Measurements from ENCODE around the gene IER3IP1.
A peak's percentile ranks its signal among the peaks of the same experiment; 100 is the strongest.
"Not testable (repeated sequence)": the region's sequence is repeated elsewhere in the genome, so short reads cannot be mapped to it uniquely, and the experiment has no call there.

The IER3IP1 gene, protein sequence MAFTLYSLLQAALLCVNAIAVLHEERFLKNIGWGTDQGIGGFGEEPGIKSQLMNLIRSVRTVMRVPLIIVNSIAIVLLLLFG

GRCh38 chr18:47175898-47176575, at the start of gene IER3IP1:
IER3IP1 (minus strand) TSS chr18:47176364; CDS start chr18:47176277, 87 bp downstream.
- DNase-seq (ENCODE audit: low spot score): peak; percentile 78

- peak; percentile 40 for DNase-seq (ENCODE audit: low spot score)
These were observed 39.5 kb upstream of the IER3IP1 start for GRCh38 chr18:47215554-47216138.

- no peak for DNase-seq (ENCODE audit: low spot score)
These were observed 33.0 kb upstream of the IER3IP1 start for GRCh38 chr18:47209171-47209570.

DNA sequence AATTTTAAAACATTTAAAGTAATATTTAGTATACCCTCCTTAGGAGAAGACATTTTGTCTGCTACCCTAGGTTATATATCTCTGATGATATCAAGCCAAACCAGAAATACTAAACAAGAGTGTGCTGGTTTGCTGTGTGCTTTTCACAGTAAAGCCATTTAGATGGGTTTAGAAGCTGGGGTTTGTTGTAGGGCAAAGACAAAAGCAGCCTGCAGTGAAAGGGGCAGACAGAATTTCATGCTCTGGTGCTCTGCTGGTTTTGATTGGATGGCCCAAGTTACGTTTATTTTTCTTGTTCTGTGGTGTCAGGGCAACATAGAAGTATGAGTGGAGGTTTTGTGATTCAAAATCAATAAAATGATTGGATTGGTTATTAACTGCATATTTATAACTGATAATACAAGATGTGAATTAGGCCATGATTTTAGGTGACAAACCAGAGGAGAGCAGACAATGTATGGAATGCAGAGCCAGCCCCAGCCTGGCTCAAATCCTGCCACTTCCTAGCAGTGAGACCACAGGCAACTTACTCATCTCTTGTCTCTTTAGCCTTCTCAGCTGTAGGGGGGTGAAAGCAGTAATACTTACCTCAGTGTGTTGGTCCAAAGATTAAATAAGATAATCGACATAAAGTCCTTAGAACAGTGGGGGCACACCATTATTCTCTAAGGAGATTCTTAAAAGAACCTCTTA, 30.9 kb upstream of the IER3IP1 start:
- DNase-seq (ENCODE audit: low spot score): no peak

- DNase-seq (ENCODE audit: low spot score): peak; percentile 48
These were observed 28.9 kb upstream of the IER3IP1 start for GRCh38 chr18:47204908-47205522.

GRCh38 chr18:47203626-47204464, 27.7 kb upstream of the IER3IP1 start:
- DNase-seq (ENCODE audit: low spot score): no peak

DNA sequence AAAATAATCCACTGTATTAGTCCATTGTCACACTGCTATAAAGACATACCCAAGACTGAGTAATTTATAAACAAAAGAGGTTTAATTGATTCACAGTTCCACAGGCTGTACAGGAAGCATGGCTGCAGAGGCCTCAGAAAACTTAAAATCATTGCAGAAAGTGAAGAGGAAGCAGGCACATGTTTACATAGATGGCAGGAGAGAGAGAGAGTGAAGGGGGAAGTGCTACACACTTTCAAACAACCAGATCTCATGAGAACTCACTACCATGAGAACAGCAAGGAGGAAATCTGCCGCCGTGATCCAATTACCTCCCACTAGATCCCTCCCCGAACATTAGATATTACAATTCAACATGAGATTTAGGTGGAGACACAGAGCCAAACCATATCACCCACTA, 19.8 kb upstream of the IER3IP1 start:
- DNase-seq (ENCODE audit: low spot score): not testable (repeated sequence)

- peak; percentile 44 for DNase-seq (ENCODE audit: low spot score)
These were observed 15.8 kb upstream of the IER3IP1 start for GRCh38 chr18:47191961-47192360.

DNA sequence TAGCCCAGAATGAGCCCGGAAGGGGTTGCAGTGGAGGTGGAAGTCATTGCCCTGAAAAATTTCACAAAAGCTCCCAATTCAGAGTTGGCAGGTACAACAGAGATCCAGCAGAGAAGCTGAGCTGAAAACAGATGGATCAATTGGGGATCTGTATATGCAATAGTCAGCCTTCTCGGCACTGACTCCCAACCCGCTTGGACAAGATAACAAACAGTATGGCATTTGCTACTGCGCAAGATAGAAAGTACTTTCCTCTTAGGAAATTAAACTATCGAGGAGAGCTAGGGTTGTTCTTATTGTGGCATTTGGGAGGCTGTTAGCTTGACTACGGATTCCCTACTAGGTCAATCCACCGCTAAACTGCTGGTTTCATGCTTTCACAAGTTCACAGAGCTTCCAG, 11.6 kb upstream of the IER3IP1 start:
- no peak for DNase-seq (ENCODE audit: low spot score)

DNA sequence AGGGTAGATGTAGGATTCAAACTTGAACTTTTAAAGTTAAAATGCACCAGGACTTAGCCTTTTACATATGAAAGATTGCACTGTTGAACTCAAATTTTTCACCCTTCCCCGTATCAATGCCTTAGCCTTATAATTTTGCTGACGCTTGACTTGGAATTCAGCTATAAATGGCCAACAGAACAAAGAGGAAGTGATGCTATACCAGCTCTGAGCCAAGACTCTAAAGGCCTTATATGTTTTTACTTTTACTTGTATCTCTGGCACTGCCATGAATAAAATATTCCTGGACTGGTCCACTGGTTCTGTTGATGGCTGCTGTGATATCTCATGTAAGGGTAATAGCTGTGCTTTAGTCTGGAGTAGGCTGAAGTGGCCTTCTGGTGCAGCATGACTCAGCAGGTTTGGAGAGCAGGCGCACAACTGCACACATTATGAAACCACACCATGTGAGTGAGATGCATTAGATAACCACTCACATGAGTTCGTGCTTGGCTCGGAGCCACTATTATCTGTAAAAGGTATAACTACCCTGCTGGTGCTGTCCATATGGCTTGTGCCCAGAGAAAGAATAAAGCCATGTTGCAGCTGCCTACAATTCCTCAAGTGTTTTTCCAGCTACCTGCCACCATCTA, 8.4 kb upstream of the IER3IP1 start:
- DNase-seq (ENCODE audit: low spot score): no peak

DNA sequence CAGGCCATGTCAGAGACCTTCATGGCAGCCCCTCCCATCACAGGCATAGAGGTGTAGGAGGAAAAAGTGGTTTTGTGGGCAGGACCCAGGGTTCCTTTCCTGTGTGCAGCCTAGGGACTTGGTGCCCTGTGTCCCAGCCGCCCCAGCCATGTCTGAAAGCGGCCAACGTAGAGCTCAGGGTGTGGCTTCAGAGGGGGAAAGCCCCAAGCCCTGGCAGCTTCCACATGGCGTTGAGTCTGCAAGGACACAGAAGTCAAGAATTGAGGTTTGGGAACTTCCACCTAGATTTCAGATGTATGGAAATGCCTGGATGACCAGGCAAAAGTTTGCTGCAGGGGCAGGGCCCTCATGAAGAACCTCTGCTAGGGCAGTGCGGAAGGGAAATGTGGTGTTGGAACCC, 6.0 kb upstream of the IER3IP1 start:
- DNase-seq (ENCODE audit: low spot score): not testable (repeated sequence)

DNA sequence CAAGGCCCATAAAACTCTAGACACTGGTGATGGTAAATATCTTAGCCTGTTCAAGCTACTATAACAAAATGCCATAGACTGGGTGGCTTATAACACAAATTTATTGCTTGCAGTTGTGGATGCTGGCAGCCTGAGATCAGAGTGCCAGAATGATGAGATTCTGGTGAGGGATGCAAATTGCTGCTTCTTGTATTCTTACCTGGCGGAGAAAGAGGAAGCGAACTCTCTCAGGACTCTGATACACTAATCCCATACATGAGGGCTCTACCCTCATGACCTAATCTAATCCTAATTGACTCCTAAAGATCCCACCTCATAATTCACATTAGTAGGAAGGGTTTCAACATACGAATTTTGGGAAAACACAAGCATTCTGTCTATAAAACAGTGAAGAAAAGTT, 4.6 kb upstream of the IER3IP1 start:
- no peak for DNase-seq (ENCODE audit: low spot score)

GRCh38 chr18:47179520-47179919, 3.4 kb upstream of the IER3IP1 start:
- DNase-seq (ENCODE audit: low spot score): no peak

DNA sequence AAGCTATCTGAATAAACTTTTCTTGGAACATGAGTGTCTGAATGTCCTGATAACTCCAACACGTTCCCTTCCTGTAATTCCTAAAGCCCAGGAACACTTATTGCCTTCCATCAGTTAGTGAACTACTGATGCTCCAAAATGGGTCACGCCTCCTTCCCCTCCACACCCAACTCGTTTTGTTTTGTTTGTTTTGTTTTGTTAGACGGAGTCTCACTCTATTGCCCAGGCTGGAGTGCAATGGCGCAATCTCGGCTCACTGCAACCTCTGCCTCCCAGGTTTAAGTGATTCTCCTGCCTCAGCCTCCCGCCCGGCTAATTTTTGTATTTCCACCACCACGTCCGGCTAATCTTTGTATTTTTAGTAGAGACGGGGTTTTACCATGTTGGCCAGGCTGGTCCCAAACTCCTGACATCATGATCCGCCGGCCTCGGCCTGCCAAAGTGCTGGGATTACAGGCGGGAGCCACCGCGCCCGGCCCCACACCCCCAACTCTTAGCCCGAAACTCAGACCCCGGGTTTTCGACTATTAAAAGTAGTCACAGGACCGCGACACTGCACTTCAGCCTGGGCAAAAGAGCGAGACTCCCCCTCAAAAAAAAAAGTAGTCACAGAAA, 774 bp downstream of the IER3IP1 start:
- DNase-seq (ENCODE audit: low spot score): peak; percentile 9

DNA sequence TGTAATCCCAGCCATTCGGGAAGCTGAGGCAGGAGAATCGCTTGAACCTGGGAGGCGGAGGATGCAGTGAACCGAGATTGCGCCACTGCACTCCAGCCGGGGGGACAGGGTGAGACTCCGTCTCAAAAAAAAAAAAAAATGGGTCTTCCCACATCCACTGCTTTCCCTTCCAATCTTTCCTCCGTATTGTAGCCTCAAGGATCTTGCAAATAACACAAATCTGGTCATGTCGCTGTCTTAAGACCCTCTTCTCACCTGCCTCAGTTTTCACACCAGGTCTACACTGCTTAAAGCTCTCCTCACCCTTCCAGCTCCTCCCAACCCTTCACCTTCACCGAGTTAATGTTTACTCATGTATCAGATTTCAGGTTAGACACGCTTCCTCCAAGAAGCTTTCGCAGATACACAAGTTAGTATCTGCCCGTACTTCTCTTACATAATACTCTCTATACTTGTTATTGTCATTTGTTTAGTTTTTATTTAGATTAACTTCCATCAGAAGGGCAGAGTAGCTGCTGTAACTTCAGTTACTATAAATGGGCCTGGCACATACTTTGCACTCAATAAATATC, 1.5 kb downstream of the IER3IP1 start:
- no peak for DNase-seq (ENCODE audit: low spot score)

DNA sequence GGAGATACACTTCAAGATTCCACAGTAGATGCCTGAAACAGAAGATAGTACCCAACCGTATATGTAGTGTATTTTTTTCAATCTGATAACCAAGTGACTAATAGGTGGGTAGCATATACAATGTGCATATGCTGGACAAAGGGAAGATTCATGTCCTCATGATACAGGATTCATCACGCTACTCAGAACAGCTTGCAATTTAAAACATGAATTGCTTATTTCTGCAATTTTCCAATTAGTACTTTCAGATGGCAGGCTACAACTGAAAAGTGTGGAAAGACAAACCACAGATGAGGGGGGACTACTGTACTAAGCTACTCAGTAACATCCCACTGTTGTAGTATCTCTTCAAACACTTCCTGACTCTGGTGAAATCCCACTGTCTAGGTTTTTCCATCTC, 3.7 kb downstream of the IER3IP1 start:
- DNase-seq (ENCODE audit: low spot score): no peak

GRCh38 chr18:47168913-47169312, 7.3 kb downstream of the IER3IP1 start:
- no peak for DNase-seq (ENCODE audit: low spot score)

DNA sequence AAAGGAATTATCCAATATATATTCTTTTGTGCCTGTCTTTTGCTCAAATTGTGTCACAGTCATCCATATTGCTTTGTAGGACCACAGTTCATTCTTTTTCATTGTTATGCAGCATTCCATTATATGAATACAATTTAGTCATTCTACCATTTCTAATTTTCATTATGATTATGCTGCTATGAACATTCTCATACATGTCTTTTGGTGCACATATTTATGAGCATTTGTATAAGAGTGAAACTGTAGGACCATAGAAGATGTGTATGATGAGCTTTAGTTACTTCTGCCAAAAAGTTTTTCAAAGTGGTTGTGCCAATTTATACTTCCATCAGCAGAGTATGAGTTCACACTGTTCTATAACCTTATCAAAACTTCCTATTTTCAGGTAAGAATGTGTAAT, 7.7 kb downstream of the IER3IP1 start:
- DNase-seq (ENCODE audit: low spot score): no peak

- no peak for DNase-seq (ENCODE audit: low spot score)
These were observed 9.9 kb downstream of the IER3IP1 start for GRCh38 chr18:47166294-47166693.

GRCh38 chr18:47163241-47163640, 12.9 kb downstream of the IER3IP1 start:
- DNase-seq (ENCODE audit: low spot score): no peak

- DNase-seq (ENCODE audit: low spot score): no peak
These were observed 15.9 kb downstream of the IER3IP1 start for GRCh38 chr18:47160256-47160655.
